Measurements from ENCODE around the gene ZNF638.
"Not testable (repeated sequence)": the region's sequence is repeated elsewhere in the genome, so short reads cannot be mapped to it uniquely, and the experiment has no call there.

Gene ZNF638

GRCh38 chr2:71402427-71402826 lies 70.8 kb downstream of the ZNF638 start:
- no peak for DNase-seq

- DNase-seq: no peak
Observed at GRCh38 chr2:71409611-71410010, 78.0 kb downstream of the ZNF638 start.

GRCh38 chr2:71410696-71411095 lies 79.1 kb downstream of the ZNF638 start:
- DNase-seq: no peak

GRCh38 chr2:71416866-71417265 lies 85.3 kb downstream of the ZNF638 start:
- DNase-seq: not testable (repeated sequence)

GRCh38 chr2:71417300-71418202 lies 86.0 kb downstream of the ZNF638 start:
- DNase-seq: no peak

GRCh38 chr2:71419145-71419544 lies 87.6 kb downstream of the ZNF638 start:
- DNase-seq: no peak

GRCh38 chr2:71419976-71420375 lies 88.4 kb downstream of the ZNF638 start:
- no peak for DNase-seq

- DNase-seq: peak; percentile 33 to 41
Observed at GRCh38 chr2:71422786-71423185, 91.2 kb downstream of the ZNF638 start.

GRCh38 chr2:71423817-71424420 lies 92.3 kb downstream of the ZNF638 start:
- DNase-seq: no peak

GRCh38 chr2:71426721-71427120 lies 95.1 kb downstream of the ZNF638 start:
- peak in 1 of 2 donors; percentile 15 for DNase-seq

- DNase-seq: no peak
Observed at GRCh38 chr2:71428472-71429383, 97.1 kb downstream of the ZNF638 start.

GRCh38 chr2:71445142-71445541 lies 113.6 kb downstream of the ZNF638 start:
- peak; percentile 25 to 34 for DNase-seq

GRCh38 chr2:71446505-71446904 lies 114.9 kb downstream of the ZNF638 start:
- no peak for DNase-seq

GRCh38 chr2:71449343-71449742 lies 117.8 kb downstream of the ZNF638 start:
- no peak for DNase-seq

- DNase-seq: no peak
Observed at GRCh38 chr2:71451705-71452104, 120.1 kb downstream of the ZNF638 start.

GRCh38 chr2:71452565-71452964 lies 121.0 kb downstream of the ZNF638 start:
- peak; percentile 51 to 58 for DNase-seq

- DNase-seq: peak; percentile 26 to 40
Observed at GRCh38 chr2:71453404-71454220, 122.0 kb downstream of the ZNF638 start, which contains the start of gene DYSF. Gene DYSF, plus strand, starts transcription at chr2:71453561.

GRCh38 chr2:71454221-71455010 lies 122.8 kb downstream of the ZNF638 start:
- no peak for DNase-seq

- no peak for DNase-seq
Observed at GRCh38 chr2:71455011-71455740, 123.6 kb downstream of the ZNF638 start.

All from inflammatory macrophage (primary cell).